NCI-H2227 (cell line): ENCODE measurements around the gene CUBN.

Experiments
- DNase-seq: peaks from one replicate; lab custom pipeline; 2025; ENCODE audit not compliant: unreplicated experiment; lab: John Stamatoyannopoulos, UW

Gene CUBN

GRCh38 chr10:16835228-16835627, 294.4 kb downstream of the CUBN start:
- no peak for DNase-seq

- no peak for DNase-seq
Measured at GRCh38 chr10:16832351-16833080, 297.1 kb downstream of the CUBN start.

DNA sequence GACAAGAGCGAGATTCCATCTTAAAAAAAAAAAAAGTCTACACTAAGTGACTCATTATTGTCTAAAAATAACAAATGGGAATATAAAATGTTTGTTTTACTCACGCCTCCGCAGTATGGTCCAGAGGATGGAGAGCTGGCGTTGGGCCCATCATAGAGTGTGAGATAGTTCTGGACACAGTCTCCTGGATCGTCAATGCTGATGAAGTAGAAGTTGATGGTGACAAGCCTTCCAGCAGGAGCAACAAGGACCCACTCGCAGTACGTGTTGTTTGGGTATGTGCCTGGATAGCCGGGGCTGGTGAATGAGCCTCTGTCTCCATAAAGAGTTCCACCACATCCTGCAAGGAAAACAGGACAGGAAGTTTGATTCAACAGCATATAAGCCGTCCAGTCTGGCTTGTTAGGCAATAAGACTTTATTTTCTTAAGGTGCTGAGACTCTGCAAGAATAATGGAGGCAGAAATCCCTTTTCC, 300.9 kb downstream of the CUBN start:
- no peak for DNase-seq

DNA sequence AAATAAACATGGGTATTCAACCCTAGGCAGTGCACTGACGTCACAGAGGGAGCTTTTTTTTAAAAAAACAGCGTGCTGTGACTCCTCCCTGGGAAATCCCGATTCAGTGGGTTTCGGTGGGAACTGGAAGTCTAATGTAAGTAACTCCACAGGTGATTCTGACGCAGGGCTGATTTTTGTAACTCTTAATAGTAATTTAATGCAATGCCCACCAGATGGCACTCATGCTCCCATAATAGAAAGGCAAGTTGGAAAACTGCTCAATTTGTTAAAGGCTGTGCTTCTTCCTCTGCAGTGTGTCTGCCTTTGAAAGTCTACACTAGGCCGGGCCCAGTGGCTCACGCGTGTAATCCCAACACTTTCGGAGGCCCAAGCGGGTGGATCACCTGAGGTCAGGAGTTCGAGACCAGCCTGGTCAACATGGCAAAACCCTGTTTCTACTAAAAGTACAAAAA, 301.5 kb downstream of the CUBN start:
- peak; percentile 78 for DNase-seq

DNA sequence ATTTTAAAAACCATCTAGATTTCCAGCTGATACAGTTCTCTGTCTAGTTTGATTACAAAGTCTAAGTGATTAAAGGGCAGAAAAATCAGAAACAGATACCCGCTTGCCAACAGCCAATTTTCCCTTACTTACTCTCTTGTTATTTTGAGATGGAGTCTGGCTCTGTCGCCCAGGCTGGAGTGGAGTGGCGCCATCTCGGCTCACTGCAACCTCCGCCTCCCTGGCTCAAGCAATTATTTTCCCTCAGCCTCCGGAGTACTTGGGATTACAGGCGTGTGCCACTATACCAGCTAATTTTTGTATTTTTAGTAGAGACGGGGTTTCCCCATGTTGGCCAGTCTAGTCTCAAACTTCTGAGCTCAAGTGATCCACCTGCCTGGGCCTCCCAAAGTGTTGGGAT, 302.1 kb downstream of the CUBN start:
- DNase-seq: peak; percentile 2

DNA sequence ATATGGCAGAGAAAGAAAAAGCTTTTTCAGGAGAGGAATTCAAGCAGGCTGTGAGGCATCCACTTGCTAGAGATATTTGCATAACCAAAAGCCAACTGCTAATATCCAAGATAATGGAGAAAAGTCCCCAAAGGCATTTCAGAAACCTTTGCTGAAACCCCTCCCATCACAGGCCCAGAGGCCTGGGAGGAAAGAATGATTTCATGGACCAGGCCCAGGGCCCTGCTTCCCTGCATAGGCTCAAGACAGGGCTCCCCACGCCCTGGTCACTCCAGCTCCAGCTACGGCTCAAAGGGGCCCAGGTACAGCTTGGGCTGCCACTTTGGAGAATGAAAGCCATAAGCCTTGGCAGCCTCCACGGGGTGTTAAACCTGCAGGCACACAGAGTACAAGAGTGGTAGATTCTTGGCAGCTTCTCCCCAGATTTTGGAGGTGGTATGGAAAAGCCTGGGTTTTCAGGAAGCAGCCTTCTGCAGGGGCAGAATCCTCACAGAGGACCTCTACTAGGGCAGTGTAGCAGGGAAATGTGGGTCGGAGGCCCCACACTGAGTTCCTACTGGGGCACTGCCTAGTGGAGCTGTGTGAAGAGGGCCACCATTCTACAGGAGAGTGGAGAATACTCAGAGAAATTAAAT, 306.8 kb downstream of the CUBN start:
- DNase-seq: no peak

DNA sequence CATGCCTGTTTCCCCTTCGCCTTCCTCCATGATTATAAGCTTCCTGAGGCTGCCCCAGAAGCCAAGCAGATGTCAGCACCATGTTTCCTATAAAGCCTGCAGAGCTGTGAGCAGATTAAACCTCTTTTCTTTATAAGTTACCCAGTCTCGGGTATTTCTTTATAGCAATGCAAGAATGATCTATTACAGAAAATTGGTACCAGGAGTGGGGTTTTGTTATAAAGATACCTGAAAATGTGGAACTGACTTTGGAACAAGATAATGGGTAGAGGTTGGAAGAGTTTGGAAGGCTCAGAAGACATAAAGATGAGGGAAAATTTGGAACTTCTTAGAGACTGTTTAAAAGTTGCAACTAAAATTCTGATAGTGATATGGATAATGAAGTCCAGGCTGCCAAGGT, 307.6 kb downstream of the CUBN start:
- DNase-seq: no peak

DNA sequence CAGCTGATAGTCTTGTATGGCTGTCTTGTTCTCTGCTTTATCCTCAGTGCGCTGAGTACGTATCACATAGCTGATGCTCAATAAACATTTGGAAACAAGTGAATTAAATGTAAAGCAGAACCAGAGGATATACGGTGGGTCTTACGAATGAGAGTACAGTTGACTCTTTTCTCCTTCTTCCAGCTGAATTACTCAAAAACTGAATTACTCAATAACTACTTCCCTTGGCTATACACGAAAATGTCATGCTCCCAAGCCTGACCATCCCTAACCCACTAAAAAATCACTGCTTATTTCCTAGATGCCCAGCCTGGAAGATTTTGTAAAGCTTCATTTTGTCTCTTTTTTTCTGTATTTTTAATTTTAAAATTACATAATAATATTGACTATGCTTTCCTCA, 309.2 kb downstream of the CUBN start:
- no peak for DNase-seq

DNA sequence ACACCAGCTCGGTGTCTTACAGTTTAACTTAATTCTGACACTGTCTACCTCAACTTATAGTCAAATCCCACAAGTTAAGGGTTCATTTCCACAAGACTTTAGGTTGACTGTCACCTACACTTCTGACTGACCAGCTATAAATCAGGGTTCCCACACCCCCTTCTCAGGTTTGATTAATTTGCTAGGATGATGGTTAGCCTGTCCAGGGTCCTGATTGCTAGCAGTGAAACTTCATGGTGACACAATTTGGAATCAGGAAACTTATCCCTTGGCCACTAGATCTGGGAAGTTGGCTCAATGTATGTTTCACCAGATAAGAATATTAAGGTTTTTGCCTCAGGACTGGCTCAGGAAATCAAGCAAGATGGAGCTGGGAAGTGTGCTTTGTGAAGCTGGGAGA, 309.6 kb downstream of the CUBN start:
- DNase-seq: no peak

GRCh38 chr10:16819436-16819835, 310.2 kb downstream of the CUBN start:
- DNase-seq: no peak

GRCh38 chr10:16819026-16819425, 310.6 kb downstream of the CUBN start:
- DNase-seq: no peak

DNA sequence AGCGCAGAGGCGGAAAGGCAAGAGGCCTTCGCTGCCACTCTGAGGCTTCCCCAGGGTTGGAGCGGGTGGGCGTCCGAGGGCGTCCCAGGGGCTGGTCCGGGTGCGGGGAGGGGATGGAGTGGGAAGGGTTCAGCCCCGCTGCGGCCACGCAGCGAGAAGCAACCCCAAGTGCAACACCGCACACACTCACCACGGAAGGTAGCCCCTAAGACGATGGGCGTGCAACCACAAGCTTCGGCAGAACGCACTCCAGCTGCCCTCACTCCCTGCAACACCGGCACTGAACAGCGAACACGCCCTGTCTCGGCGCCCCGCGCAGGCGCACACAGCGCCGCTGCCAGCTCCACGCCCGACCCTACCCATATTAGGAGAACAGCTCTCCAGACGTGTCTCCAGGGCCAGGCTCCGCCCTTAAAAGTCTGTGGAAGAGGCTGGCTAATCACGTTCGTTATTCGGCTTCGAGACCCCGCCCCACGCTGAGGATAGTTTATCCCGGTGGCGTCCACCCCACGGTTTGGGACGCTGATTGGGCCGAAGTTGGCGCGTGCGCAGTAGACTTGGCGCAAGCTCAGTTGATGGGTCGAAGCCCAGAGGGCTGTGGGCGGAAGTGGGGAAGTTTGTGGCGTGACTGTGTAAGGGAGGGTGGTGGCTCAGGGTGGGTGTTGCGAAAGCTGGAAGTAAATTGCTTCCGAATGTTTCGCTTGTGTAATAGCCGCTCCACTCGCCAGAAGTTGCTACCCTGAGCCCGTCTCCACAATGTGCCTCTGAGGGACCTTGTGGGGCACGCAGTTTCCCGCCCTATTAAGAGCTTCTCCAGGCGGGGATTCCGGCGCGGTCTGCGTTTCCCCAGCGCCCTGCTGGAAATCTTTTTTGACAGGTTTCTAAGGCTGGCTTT, 312.2 kb downstream of the CUBN start, which contains the start of gene RSU1:
Gene RSU1 (minus strand): TSS at position 300 of the 895 bp plus-strand sequence. CDS start 343 bp downstream, outside the sequence.
- DNase-seq: peak; percentile 99

GRCh38 chr10:16816830-16817124, 312.8 kb downstream of the CUBN start:
- DNase-seq: no peak

- DNase-seq: no peak
Measured at GRCh38 chr10:16816171-16816570, 313.4 kb downstream of the CUBN start.

- no peak for DNase-seq
Measured at GRCh38 chr10:16814012-16814411, 315.6 kb downstream of the CUBN start.

GRCh38 chr10:16812676-16813075, 316.9 kb downstream of the CUBN start:
- DNase-seq: no peak

DNA sequence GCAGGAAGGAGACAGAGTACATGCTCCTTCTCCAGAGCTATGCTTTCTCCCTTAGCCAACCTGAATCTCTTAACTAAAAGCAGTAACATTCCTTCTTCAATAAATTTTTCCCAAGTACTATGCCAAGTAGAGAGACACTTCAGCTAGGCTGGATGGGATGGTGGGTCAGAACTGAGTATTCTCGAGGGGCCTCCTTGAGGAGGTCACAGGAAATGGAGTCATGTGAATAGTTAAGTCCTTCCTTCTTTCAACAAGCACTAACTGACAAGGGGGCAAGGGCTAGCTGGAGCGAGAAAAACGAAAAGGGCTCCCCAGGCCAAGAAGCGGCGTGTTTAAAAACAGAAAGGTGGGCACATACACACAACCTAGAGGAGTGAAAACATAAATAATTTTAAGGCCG, 317.8 kb downstream of the CUBN start:
- DNase-seq: no peak

GRCh38 chr10:16811292-16811691, 318.3 kb downstream of the CUBN start:
- no peak for DNase-seq

GRCh38 chr10:16809074-16809718, 320.4 kb downstream of the CUBN start:
- no peak for DNase-seq

- no peak for DNase-seq
Measured at GRCh38 chr10:16804123-16804522, 325.5 kb downstream of the CUBN start.

DNA sequence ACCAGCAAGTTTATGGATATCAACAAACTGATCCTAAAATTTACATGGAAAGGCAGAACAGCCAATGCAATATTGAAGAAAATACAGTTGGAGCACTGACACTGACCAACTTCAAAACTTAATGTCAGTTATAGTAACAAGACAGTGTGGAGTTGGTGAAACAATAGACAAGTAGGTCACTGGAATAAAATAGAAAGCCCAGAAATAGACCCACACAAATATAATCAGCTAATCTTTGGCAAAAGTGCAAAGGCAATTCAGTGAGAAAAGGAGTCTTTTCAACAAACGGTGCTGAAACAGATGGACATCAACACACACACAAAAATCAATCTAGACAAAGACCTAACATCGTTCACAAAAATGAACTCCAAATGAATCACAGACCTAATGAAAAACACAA, 326.1 kb downstream of the CUBN start:
- DNase-seq: no peak
